GM04504 (cell line): Measurements from ENCODE around the gene ZNF521.

Experiments used
- DNase-seq: peaks from one replicate; pipeline ENCODE4 v3.0.0-alpha.2; 2012; ENCODE audit warnings: low read depth

ZNF521 gene

DNA sequence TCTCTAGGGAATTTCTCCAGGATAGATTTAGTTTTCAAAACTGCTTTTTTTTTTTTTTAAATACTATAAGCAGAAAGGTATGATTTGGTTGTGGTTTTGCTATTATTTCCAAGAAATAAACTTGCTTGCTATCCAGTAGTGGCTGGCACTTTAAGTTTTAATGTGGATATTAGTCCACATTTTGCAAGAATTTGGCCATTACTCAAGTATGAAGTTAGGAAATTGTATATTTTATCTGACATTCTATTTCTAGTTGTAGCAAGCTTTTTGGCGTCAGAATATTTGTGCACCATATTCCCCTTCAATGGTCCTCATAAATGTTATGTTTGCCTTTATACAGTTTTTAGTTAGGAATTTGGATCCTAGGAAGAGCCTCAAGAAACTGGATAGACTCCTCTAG is 226.3 kb downstream of the ZNF521 start:
- DNase-seq = no peak

DNA sequence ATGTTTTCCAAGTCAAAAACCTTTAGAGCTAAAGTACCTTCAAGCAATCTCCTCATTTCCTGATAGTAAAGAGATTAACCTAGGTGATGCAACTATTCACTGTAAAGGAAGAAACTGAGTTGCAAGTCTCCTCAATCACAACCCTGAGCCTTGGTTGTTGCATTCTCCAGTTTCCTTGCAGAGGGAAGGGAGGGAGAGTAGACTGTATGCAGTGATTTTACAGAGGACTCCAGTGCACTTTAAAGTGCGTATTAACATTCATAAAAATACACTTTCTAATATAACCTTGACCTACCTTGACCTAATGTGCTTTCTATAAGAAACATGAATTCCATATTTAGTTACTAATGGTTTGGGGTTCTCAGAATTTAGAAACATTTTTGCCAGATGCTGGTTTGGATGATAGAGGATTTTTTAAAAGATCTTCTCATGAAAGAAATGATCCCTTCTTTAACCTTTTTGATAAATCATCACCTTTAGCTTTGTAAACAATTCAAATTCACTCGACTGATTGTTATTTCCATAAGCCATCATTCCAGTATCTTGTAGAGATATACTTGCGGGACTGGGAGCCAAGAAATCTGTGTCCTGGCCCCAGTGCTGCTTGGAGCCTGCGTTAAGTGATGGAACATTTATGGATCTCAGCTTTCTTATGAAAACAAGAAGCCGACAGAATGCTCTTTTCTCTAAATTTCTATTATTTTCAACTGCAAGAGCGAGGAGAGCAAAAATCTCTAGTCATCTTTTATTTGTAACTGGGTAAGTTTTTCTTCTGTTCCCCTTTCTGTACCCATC is 228.3 kb downstream of the ZNF521 start:
- no peak for DNase-seq

DNA sequence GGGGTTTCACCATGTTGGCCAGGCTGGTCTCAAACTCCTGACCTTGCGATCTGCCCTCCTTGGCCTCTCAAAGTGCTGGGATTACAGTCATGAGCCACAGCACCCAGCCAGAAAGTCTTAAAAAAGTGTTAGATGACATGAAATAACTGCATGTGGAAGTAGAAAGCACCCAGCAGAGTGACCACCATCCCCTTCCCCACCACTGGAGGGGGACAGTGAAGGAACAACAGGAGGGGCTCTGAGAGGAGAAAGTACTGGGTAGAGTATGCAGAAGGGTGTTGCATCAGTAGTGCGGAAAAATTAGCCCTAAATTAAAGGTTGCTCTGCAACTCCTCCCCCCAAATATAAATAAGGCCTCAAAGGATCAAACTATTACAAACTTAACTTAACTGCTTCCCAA is 230.5 kb downstream of the ZNF521 start:
- DNase-seq = no peak

DNA sequence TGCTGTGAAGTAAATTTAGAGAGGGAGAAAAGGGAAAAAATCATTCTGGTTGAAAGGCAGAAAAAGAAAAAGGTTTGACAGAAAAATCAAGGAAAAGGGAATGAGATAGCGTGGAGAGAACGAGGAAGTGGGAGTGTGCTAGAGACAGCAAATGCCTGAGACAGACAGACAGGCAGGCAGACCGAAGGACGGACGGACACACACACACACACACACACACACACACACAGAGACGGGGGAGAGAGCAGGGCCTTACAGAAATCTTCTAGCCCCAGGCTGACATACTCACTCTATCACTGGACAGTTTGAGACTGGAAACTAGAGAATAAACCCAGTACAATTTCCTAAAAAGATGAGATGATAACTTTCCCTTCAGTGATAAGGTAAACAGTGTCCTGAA is 238.4 kb downstream of the ZNF521 start:
- DNase-seq = no peak

DNA sequence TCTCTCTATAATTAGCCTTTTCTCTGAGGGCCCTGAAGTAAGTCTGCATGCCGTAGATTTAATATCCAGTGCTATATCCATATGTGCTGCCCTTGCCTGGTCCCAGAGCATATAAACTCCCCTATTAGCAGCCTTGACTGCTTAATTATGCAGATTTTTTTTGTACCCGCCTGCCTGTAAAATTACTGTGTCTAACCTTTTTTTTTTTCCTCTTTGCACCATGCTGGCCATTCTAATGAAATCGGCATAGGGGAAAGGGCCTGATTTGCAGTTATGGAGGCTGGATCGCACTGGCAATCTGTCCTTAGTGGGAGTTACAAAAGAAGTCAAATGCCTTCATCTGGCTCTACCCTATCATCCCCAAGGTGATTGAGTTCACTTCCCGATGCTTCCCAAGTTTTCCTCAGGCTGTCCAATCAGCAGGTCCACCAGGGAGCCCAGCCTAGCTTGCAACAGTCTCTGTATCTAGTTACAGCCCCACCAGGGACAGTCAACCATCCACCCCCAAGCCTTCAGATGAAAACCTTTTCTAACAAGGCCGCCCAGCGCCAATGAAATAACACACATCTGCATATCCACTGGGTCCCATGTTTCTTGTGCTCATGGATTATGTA is 239.0 kb downstream of the ZNF521 start:
- DNase-seq = no peak

DNA sequence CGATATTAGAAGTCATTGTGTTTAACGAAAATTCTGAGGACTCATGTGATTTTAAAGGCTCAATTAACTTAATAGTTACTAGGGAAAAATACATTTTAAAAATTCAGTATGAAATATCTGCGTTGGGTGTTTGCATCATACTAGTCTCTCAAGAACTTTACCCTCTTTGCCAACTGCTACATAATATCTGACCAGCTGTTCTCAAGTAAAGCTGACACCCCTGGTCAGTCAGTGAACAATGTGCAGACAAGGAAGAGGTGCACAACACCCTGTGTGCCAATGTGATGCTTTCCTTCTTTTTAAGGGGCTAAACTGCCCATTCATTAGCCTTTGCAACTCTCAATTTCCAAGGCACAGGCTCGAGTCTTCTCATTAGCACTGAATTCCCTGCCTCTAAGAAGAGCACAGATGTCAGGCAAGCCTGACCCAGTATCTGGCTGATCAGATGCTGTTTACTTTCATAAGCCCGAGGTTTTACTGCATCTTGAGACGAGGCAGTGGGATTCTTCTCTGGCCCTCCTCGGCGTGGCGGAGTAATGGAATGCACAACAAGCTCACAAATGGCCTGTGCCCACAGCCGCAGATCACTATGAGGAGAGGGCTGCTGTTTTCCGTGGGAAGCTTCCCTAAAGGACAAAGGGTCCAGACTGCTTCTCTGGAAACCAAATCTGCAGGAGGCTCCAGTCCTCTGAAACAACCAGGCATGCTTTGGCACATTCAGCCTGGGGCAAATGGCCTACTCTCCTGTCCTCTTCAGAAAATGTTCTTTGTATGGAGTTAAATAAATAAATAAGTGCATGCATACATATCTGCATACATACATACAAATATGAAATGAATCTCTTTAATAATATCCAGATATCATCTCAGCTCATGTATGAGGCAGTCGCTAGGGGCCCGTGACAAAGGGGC is 240.3 kb downstream of the ZNF521 start:
- DNase-seq = no peak

DNA sequence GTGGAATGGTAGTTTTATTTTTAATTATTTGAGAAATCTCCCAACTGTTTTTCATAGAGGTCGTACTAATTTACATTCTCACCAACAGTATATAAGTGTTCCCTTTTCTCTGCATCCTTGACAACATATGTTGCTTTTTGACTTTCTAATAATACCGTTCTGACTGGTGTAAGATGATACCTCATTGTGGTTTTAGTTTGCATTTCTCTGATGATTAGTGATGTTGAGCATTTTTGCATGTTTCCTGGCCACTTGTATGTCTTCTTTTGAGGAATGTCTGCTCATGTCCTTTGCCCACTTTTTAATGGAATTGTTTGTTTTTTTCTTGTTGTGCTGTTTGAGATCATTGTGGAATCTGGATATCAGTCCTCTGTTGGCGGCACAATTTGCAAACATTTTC is 242.5 kb downstream of the ZNF521 start:
- no peak for DNase-seq

DNA sequence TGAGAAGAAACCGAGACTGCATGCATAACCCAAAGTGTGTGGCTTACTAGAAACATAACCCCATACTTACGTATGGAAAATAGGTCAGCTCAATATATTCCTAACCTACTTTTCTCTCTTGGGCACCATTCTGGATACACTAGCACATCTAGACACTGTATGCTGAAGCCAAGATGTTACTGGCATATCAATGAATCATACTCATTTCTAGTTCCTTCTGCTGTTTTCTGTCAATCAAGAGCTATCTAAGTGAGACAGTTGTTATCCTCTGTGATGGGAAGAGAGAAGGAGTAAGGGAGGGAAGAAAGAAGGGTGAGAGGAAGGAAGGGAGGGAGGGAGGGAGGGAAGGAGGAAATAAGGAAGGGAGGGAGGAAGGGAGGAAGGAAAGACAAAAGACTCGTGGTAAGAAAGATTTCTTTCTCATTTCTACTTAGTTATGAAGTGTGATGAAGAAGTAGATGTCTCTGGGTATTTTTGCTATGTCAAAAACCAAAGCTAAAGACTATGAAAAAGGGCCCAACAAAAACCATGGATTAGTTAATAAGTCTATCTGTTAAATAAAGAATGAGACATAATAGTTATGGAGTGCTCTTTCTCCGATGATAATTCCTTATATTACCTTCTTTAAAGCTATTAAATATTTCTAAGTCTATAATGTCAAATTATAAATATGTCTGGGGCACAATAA is 248.4 kb downstream of the ZNF521 start:
- no peak for DNase-seq

DNA sequence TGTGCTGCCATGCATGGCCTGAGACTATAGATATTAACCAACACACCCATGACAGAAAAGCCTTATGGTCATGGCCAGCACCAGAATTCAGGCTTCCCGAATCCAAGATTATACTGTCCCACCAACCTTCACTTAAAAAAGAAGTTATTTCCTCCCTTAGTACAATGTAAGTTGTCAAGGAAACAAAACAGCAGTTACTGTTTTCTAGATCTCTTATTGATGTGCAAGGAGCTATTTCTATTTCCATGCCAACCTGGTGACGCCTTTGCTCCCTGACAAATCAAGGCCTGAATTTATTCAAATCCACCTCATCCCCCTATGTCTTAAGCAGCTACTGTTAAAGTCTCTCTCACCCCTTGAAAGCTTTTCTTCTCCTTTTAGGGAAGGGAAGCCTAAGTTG is 249.3 kb downstream of the ZNF521 start:
- no peak for DNase-seq

DNA sequence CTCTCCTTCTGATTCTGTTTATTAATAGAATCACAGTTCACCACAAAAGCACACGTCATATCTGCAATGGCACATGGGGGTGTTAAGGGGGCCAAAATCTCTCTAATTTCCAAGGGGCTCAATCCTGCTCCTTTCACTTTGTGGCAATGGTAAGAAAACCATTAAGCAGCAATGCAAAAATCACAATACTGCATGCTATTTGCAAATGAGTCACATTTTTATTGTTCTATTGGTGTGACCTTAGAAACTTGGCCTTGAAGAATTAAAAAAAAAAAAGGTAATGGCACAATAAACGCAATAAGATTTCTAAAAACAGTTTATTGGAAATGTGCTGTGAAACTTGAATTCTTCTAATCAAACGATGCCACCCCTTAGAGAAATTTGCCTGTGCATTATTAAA is 251.5 kb downstream of the ZNF521 start:
- no peak for DNase-seq

DNA sequence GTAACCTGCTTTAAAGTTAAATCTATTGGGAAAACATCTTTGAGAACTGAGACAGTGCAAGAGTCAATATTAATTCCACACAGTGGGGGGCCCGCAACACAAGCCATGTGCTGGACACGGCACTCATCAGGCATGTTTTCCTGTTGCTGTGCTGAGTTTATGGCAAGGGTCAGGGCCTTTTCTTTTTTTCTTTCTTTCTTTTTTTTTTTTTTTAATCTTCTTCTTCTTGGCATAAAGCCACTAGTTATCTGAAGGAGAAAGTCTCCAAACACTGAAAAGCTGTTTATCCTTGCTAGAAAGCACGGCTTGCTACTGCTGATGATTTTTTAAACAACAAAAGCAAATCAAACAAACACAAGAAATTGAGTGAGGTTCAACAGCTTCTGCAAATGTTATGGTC is 252.1 kb downstream of the ZNF521 start:
- DNase-seq = no peak

DNA sequence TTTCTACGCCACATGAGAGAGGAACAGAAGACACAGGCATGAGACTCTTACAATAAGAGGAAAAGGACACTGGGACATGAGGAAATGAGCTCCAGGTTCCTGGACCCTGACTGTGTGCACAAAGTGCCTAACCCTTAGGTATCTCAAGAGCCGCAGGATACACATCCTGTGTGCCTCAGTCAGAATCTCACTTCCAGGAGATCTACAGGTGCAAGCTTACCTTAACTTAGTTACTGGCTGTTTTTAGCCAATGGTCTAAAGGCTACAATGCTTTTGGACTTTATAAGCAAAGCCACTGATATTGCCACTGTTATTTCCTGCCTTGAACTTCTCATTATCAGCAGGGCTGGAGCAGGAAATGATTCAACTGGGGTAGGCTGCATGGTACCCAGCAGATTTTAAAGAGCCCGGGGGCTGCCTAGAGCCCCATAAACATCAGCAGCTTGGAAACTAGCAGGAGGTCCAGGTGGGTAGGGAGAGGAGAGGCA is 254.4 kb downstream of the ZNF521 start:
- DNase-seq = no peak

DNA sequence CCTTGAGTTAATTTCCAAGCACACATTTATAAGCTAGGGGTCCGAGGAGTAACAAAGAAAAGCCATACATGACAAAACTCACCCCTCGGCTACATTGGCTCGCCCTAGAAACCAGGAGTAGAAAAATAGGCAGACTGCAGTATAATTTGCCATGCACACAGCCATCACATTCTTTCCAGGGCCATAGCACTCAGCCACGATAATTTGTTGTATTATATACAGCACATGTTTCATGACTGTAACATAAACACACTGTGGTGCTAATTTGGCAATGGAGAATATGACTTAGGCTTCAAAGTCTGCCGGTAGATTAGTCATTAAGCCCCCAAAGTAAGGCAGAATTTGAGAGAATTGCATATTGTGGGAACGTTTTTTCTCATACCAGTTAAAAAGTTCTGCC is 254.9 kb downstream of the ZNF521 start:
- no peak for DNase-seq

DNA sequence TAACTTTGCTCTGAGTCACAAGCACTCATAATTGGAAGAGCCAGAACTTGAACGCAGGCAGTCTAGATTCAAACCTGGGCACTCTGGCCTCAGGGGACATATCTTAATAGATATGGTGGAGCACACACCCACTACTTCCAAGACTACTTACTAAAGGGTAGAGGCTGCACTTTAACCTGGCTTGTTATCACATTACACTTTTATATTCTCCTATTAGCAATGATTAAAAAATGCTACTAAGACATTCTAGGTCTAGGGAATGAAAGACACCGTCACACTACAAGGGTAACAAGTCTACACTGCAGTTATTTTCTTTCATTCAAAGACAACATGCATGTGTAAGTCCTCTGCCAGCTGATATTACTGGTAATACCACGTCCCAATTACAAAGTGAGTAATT is 258.8 kb downstream of the ZNF521 start:
- no peak for DNase-seq

DNA sequence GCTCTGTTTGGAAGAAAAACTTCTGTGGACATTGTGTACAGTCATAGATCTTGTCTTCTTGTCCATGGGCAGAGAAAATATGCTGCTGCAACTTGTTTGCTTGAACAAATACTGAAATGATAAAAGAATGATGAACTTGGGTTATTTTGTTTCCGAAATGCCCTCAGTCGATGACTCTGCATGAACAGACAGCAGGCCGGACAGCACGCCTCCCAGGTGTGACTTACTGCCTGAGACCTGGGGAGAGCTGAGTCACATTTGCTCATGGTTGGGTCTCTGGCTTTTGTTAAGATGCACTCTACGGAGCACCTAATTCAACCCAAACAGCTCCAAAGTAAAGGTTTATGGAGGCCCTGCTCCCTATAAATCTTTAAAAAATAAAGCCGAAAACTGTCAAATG is 262.5 kb downstream of the ZNF521 start:
- DNase-seq = no peak

DNA sequence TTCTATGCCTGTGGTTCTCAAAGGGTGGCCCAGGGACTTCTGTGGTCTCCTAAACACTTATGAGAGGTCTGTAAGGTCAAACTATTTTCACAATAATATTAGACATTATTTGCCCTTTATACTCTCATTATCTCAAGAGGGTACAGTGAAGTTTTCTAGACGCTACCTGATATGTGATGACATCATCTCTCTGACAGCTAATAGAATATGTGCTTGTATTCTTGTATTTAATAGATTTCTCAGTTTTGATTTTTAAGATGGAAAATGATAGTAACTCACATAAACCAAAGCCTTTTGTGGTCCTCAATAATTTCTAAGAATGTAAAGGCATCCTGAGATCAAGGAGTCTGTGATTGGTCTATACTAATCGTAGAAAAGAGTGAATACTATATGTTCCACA is 265.1 kb downstream of the ZNF521 start:
- DNase-seq = no peak

DNA sequence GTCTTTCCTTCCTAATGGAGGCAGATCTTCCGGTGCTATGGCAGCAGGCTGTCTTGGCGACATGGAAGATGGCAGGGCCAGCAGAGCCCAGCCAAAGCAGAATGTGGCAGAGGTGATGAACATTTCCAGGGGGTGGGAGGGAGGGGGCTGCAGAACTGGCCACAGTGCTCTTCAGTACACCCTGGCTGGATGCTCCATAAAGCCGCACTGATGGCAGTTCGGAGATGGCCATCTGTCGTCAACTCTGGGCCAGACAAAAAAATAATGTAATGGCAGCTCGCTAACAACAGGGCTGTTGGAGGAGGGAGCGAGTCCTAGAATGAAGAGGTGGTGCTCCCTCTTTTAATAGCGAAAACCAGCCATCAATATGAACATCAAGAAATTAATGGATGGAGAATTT is 271.0 kb downstream of the ZNF521 start:
- DNase-seq = no peak

DNA sequence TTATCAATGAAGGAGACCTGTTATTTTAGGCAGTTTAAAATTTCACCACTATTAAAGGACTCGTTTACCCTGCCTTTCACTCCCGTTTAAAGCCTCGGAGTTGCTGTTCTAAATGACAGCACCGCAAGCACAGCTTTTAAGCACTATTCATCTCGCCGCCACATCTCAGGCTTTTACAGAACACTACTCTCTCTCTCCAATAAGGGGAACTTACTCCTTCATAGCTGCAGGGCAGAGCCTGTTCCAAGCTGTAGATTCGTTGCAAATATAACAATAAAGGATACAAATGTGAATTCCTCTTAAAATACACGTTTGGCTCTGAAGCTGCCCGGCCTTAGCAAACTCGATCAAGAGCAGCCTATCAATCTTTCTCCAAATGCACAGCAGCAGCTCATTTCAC is 271.8 kb downstream of the ZNF521 start:
- no peak for DNase-seq

DNA sequence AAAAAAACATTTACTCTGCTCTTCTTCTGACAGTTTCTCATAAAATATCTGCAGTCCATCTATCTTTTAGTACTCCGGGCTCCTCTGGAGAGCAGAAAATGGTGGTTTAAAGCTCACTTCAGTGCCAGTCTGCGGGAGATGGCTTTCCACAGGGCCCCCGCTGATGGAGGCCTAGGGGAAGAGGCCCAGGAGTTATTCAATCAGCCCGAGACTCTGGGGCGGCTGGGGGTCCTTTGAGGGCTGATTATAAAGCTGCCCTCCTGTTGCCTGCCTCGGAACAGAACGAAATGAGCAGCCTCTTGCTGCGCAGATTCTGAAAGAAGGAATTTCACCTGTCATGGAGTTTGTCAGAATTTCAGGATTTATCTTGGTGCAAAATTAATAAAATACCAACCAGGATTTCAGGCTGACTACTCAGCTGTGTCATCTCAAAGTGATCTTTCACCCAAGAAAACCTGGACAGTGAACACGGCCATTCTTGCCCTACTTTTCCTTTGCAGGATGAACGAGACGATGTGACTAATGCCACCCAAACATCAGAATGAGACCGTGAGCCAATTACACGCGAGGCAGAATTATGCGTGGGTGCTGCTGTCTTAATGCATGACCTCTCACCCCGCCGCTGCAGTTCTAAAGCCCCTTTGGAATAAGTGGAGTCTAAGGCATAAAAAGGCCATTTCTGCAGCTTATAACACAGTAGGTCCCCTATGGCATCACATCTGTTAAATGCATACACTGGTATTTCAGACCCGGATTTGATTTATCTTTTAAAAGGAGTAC is 273.8 kb downstream of the ZNF521 start:
- DNase-seq = no peak

DNA sequence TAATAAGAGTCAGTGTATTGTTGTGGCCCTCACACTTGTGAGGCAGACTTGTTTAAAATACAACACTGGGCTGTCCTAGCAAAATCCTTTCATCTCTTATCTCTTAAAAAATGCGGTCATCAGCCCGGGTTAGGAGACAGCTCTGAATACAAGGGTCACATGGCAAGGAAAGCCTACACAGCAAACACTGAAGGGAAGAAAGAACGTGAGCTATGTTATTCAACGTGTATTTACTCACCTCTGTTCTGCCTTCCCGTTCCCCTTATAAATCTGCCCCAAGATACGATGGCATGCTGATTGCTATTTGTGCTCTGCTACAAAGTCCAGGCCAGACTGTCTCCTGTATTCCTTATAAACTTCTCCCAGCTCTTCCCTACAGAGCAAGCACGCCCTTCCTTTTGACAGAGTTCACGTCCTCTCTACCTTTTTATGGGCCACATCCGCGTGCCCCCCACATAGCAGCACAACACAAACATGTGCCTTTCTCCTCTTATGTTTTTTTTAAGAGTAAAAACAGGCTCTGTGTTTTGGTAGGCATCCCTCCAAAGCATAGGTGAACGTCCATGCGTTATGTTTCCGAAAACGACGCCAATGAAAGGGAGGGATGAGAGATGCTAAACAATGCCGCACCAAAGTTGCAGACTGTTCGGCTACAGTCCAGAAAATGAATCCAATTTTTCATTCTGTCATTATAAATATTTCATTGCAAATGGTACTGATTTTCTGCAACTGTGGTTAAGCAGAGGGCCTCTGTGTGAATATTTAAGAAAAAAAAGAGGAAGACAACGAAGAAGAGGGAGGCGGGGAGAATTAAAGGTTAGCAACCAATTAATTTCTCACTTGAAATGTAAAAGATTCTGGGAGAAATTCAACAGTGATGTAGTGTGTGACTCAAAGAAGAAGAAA is 274.7 kb downstream of the ZNF521 start:
- DNase-seq = no peak
